OCI-LY1 (cell line): ENCODE results near the gene KCNK5.

Experiments used
- H2AFZ ChIP-seq: fragments of 200-600 bp; sonication (generic), shearing (Covaris generic); 2 replicates; pipeline ENCODE4 v1.6.0; 2014; ENCODE audit warnings: antibody characterized with exemption, mild to moderate bottlenecking, low read length
- H3F3A ChIP-seq: fragments of 200-600 bp; sonication (generic), shearing (Covaris generic); 2 replicates; pipeline ENCODE4 v1.6.0; 2014; ENCODE audit warnings: mild to moderate bottlenecking, antibody characterized with exemption, low read length, moderate library complexity; ENCODE audit not compliant: insufficient read depth
- H3K27ac ChIP-seq: fragments of 200-600 bp; sonication (generic); 2 replicates; pipeline ENCODE4 v1.5.1; 2014; ENCODE audit warnings: low read length, mixed run types, mild to moderate bottlenecking, low read depth; ENCODE audit not compliant: poor library complexity, severe bottlenecking
- H3K27me3 ChIP-seq: fragments of 200-600 bp; sonication (generic); 2 replicates; pipeline ENCODE4 v1.6.0; 2014; ENCODE audit warnings: antibody characterized with exemption, mild to moderate bottlenecking, low read length, moderate library complexity; ENCODE audit not compliant: insufficient read depth
- H3K36me3 ChIP-seq: fragments of 200-600 bp; sonication (generic); 2 replicates; pipeline ENCODE4 v1.6.1; 2014; ENCODE audit warnings: mild to moderate bottlenecking, antibody characterized with exemption, low read length, moderate library complexity, mixed read lengths; ENCODE audit not compliant: insufficient read depth
- H3K4me1 ChIP-seq: fragments of 200-600 bp; sonication (generic); 2 replicates; pipeline ENCODE4 v1.5.1; 2014; ENCODE audit warnings: mild to moderate bottlenecking, low read length, moderate library complexity; ENCODE audit not compliant: insufficient read depth, severe bottlenecking
- H3K4me2 ChIP-seq: fragments of 200-600 bp; sonication (generic), shearing (Covaris generic); 2 replicates; pipeline ENCODE4 v1.6.1; 2014; ENCODE audit warnings: low read length
- H3K4me3 ChIP-seq: fragments of 200-600 bp; sonication (generic); 2 replicates; pipeline ENCODE4 v1.5.1; 2014; ENCODE audit warnings: low read length, low read depth, mild to moderate bottlenecking, mixed read lengths; ENCODE audit not compliant: poor library complexity, severe bottlenecking
- H3K79me2 ChIP-seq: fragments of 200-600 bp; shearing (Covaris generic); 2 replicates; pipeline ENCODE4 v1.6.1; 2016; ENCODE audit warnings: mixed run types, low read length, mixed read lengths; ENCODE audit not compliant: insufficient read depth
- H3K9ac ChIP-seq: fragments of 200-600 bp; sonication (generic), shearing (Covaris generic); 2 replicates; pipeline ENCODE4 v1.6.1; 2014; ENCODE audit warnings: mild to moderate bottlenecking, low read length, mixed read lengths
- H3K9me2 ChIP-seq: fragments of 200-600 bp; sonication (generic), shearing (Covaris generic); 2 replicates; pipeline ENCODE4 v1.6.1; 2014; ENCODE audit warnings: low read depth, mild to moderate bottlenecking, low read length, mixed read lengths
- H3K9me3 ChIP-seq: fragments of 200-600 bp; shearing (Covaris generic); 2 replicates; pipeline ENCODE4 v1.6.1; 2014; ENCODE audit warnings: low read length, mixed read lengths
- H4K20me1 ChIP-seq: fragments of 200-600 bp; sonication (generic), shearing (Covaris generic); 2 replicates; pipeline ENCODE4 v1.6.0; 2016; ENCODE audit warnings: mild to moderate bottlenecking, low read length; ENCODE audit not compliant: insufficient read depth
- CTCF ChIP-seq: fragments of 200-600 bp; sonication (generic), shearing (Covaris generic); IDR thresholded peaks from 2 replicates; pipeline ENCODE4 v1.5.1; 2017; ENCODE audit warnings: mild to moderate bottlenecking, antibody characterized with exemption, low read length, moderate library complexity, mixed read lengths
- EZH2 ChIP-seq: fragments of 200-600 bp; sonication (generic), shearing (Covaris generic); IDR thresholded peaks from 2 replicates; pipeline ENCODE4 v1.8.0; 2017; ENCODE audit warnings: borderline replicate concordance, mixed run types, mild to moderate bottlenecking, antibody characterized with exemption, low read length, moderate library complexity, mixed read lengths

Gene KCNK5

GRCh38 chr6:39227476-39227875 lies 1.8 kb downstream of the KCNK5 start:
- H3K79me2 ChIP-seq: no peaks in the 10 kb centered on the region
- H3K9me3 ChIP-seq: no peaks in the 10 kb centered on the region
- no peak overlapping the region for H3K9ac ChIP-seq
- H4K20me1 ChIP-seq: no peaks in the 10 kb centered on the region
- H3K4me2 ChIP-seq: no peak overlapping the region
- H3K27me3 ChIP-seq: no peaks in the 10 kb centered on the region
- no peak overlapping the region for H3K4me3 ChIP-seq
- H3F3A ChIP-seq: no peaks in the 10 kb centered on the region
- H2AFZ ChIP-seq: no peak overlapping the region
- no peaks in the 10 kb centered on the region for H3K4me1 ChIP-seq
- H3K9me2 ChIP-seq: no peaks in the 10 kb centered on the region
- TF ChIP-seq EZH2: no peak
- no peak for TF ChIP-seq CTCF
- no peak overlapping the region for H3K27ac ChIP-seq
- no peaks in the 10 kb centered on the region for H3K36me3 ChIP-seq

GRCh38 chr6:39226639-39227329 lies 2.5 kb downstream of the KCNK5 start:
- H3K79me2 ChIP-seq: no peaks in the 10 kb centered on the region
- H3K36me3 ChIP-seq: no peaks in the 10 kb centered on the region
- no peaks in the 10 kb centered on the region for H4K20me1 ChIP-seq
- TF ChIP-seq EZH2 (no peak), CTCF (no peak)
- H3K9ac ChIP-seq: no peak overlapping the region
- H3K27ac ChIP-seq: no peak overlapping the region
- no peak overlapping the region for H3K4me2 ChIP-seq
- H3K9me2 ChIP-seq: no peaks in the 10 kb centered on the region
- no peak overlapping the region for H3K4me3 ChIP-seq
- no peak overlapping the region for H2AFZ ChIP-seq
- no peaks in the 10 kb centered on the region for H3K4me1 ChIP-seq
- H3F3A ChIP-seq: no peaks in the 10 kb centered on the region
- H3K9me3 ChIP-seq: no peaks in the 10 kb centered on the region
- no peaks in the 10 kb centered on the region for H3K27me3 ChIP-seq

- no peak overlapping the region for H3K4me2 ChIP-seq
- no peak overlapping the region for H3K9ac ChIP-seq
- H3K4me1 ChIP-seq: no peaks in the 10 kb centered on the region
- no peak overlapping the region for H2AFZ ChIP-seq
- no peaks in the 10 kb centered on the region for H3K27me3 ChIP-seq
- H3K9me2 ChIP-seq: no peaks in the 10 kb centered on the region
- H4K20me1 ChIP-seq: no peaks in the 10 kb centered on the region
- no peak overlapping the region for H3K27ac ChIP-seq
- no peaks in the 10 kb centered on the region for H3K9me3 ChIP-seq
- TF ChIP-seq EZH2 (no peak), CTCF (no peak)
- H3K36me3 ChIP-seq: no peaks in the 10 kb centered on the region
- no peaks in the 10 kb centered on the region for H3F3A ChIP-seq
- H3K79me2 ChIP-seq: no peaks in the 10 kb centered on the region
- no peak overlapping the region for H3K4me3 ChIP-seq
Measured at GRCh38 chr6:39225946-39226437, 3.3 kb downstream of the KCNK5 start.
